SKM-1 (cell line): ENCODE data around the gene PCGF3.
"Not testable (repeated sequence)": the region's sequence is repeated elsewhere in the genome, so short reads cannot be mapped to it uniquely, and the experiment has no call there.

Source experiments
- DNase-seq: peaks from one replicate; lab custom pipeline; 2025; ENCODE audit not compliant: unreplicated experiment; lab: John Stamatoyannopoulos, UW

The PCGF3 gene

GRCh38 chr4:703336-704197 is 2.1 kb upstream of the PCGF3 start:
- DNase-seq: no peak

- DNase-seq: no peak
These were observed 1.3 kb upstream of the PCGF3 start for GRCh38 chr4:704198-704891.

- no peak for DNase-seq
These were observed 708 bp upstream of the PCGF3 start for GRCh38 chr4:704971-705277.

GRCh38 chr4:706083-706633 is 526 bp downstream of the PCGF3 start:
- not testable (repeated sequence) for DNase-seq

- DNase-seq: no peak
These were observed 1.4 kb downstream of the PCGF3 start for GRCh38 chr4:706834-707598.

- DNase-seq: no peak
These were observed 2.4 kb downstream of the PCGF3 start for GRCh38 chr4:707929-708630.

- no peak for DNase-seq
These were observed 3.0 kb downstream of the PCGF3 start for GRCh38 chr4:708631-708933.

GRCh38 chr4:709348-709747 is 3.7 kb downstream of the PCGF3 start:
- no peak for DNase-seq

GRCh38 chr4:710116-710515 is 4.5 kb downstream of the PCGF3 start:
- DNase-seq: no peak

GRCh38 chr4:710916-711315 is 5.3 kb downstream of the PCGF3 start:
- DNase-seq: no peak

GRCh38 chr4:712093-712492 is 6.5 kb downstream of the PCGF3 start:
- no peak for DNase-seq

GRCh38 chr4:712916-713632 is 7.4 kb downstream of the PCGF3 start:
- no peak for DNase-seq

GRCh38 chr4:714087-714486 is 8.5 kb downstream of the PCGF3 start:
- DNase-seq: no peak

GRCh38 chr4:717601-718320 is 12.1 kb downstream of the PCGF3 start:
- no peak for DNase-seq

- no peak for DNase-seq
These were observed 12.8 kb downstream of the PCGF3 start for GRCh38 chr4:718460-718859.

GRCh38 chr4:720111-720860 is 14.7 kb downstream of the PCGF3 start:
- DNase-seq: no peak

- DNase-seq: no peak
These were observed 15.9 kb downstream of the PCGF3 start for GRCh38 chr4:721261-722168.

- DNase-seq: no peak
These were observed 16.6 kb downstream of the PCGF3 start for GRCh38 chr4:722169-722725.
